Esophagus muscularis mucosa (tissue), 4 donors: ENCODE data around the gene SMC6.

Source experiments
- EP300 ChIP-seq: sonication (generic); formaldehyde crosslinking; IDR thresholded peaks from one replicate; pipeline ENCODE4 v1.6.1; 2017; ENCODE audit warnings: antibody characterized with exemption
- POLR2A ChIP-seq: fragments of 450-650 bp; IDR thresholded peaks from one replicate; pipeline ENCODE4 v1.6.1; 2017; ENCODE audit warnings: antibody characterized with exemption, moderate library complexity, mild to moderate bottlenecking, low read depth
- POLR2AphosphoS5 ChIP-seq, 2 donors: sonication (generic); formaldehyde crosslinking; IDR thresholded peaks; one replicate each; pipeline ENCODE4 v1.6.1; 2017; ENCODE audit warnings: antibody characterized with exemption in 2 of 2
- TF ChIP-seq, protein P1 (sequence below), 3 experiments: fragments of 200-600 bp in 2 of 3; fragments of 450-650 bp in 1 of 3; sonication (generic) in 2 of 3; IDR thresholded peaks; one replicate each; pipeline ENCODE4 v1.5.1; 2017 to 2019; ENCODE audit warnings: antibody characterized with exemption in 3 of 3, mild to moderate bottlenecking in 2 of 3, moderate library complexity in 1 of 3

DNA sequence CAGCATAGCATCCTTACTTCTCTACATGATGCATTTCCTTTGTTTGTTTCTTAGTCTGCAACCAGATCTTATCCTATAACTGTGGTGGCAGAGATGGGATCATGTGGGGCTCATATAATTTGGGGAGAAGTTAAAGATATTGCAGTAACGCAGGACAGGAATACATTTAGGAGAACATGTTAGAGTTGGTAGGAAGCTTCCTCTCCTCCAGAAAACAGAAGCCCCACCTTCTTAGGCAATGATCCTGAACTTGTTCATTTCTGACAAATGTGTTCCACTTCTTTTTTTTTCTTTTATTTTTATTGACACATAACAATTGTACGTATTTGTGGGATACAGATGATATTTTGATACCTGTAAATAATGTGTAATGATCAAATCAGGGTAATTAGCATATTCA is 113.2 kb downstream of the SMC6 start:
- TF ChIP-seq POLR2A (no peak), POLR2AphosphoS5 (IDR thresholded peaks at IDR 0.05) (no peak), EP300 (no peak)
- TF ChIP-seq, protein P1, sequence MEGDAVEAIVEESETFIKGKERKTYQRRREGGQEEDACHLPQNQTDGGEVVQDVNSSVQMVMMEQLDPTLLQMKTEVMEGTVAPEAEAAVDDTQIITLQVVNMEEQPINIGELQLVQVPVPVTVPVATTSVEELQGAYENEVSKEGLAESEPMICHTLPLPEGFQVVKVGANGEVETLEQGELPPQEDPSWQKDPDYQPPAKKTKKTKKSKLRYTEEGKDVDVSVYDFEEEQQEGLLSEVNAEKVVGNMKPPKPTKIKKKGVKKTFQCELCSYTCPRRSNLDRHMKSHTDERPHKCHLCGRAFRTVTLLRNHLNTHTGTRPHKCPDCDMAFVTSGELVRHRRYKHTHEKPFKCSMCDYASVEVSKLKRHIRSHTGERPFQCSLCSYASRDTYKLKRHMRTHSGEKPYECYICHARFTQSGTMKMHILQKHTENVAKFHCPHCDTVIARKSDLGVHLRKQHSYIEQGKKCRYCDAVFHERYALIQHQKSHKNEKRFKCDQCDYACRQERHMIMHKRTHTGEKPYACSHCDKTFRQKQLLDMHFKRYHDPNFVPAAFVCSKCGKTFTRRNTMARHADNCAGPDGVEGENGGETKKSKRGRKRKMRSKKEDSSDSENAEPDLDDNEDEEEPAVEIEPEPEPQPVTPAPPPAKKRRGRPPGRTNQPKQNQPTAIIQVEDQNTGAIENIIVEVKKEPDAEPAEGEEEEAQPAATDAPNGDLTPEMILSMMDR (IDR thresholded peaks at IDR 0.05) = no peak
